ENCODE data around the gene PPP2R2B. TPM values are rescaled to one million over a fixed set of nuclear protein-coding genes. Genes with fewer than 3 reads are reported as not detected.

The PPP2R2B gene
- total RNA-seq, 1 experiment from 2014 or later: not detected

GRCh38 chr5:146758076-146758475, 120.5 kb downstream of the PPP2R2B start:
- H3K36me3 ChIP-seq (ENCODE audit: insufficient read depth, low read length, poor library complexity, severe bottlenecking): no peaks in the 10 kb centered on the region
- no peaks in the 10 kb centered on the region for H3K9me3 ChIP-seq (ENCODE audit: low read depth, low read length, poor library complexity, severe bottlenecking)
- no peak overlapping the region for H3K27ac ChIP-seq (ENCODE audit: low read depth, low read length, poor library complexity, severe bottlenecking)
- ChIA-PET POLR2A (ENCODE audit: low non-redundant PET) (no interaction called here), CTCF (no interaction called here)
- H3K4me3 ChIP-seq (ENCODE audit: low read depth, low read length, poor library complexity, severe bottlenecking): no peak overlapping the region
- DNase-seq (ENCODE audit: low spot score): no peak
- TF ChIP-seq CTCF (conservative IDR thresholded peaks at IDR 0.05; ENCODE audit: low read depth, low read length) (no peak), EZH2 (IDR thresholded peaks at IDR 0.05; ENCODE audit: borderline replicate concordance, low read depth, low read length, poor library complexity, severe bottlenecking) (no peak)
- no peaks in the 10 kb centered on the region for H3K4me1 ChIP-seq (ENCODE audit: insufficient read depth, low read length, poor library complexity, severe bottlenecking)
- BruUV-seq (replicated peaks): no TSS peak
- H3K27me3 ChIP-seq (replicated peaks; ENCODE audit: insufficient read depth, low read depth, low read length, poor library complexity): peaks cover 56% of the 10 kb centered on the region
- intact Hi-C loops (cut with micrococcal nuclease; ENCODE audit: unreplicated experiment): no loop called here

GRCh38 chr5:146756546-146756945, 122.0 kb downstream of the PPP2R2B start:
- Histone ChIP-seq H3K9me3 (ENCODE audit: low read depth, low read length, poor library complexity, severe bottlenecking) (no peaks in the 10 kb centered on the region), H3K36me3 (ENCODE audit: insufficient read depth, low read length, poor library complexity, severe bottlenecking) (no peaks in the 10 kb centered on the region), H3K4me1 (ENCODE audit: insufficient read depth, low read length, poor library complexity, severe bottlenecking) (no peaks in the 10 kb centered on the region), H3K4me3 (ENCODE audit: low read depth, low read length, poor library complexity, severe bottlenecking) (no peak overlapping the region), H3K27ac (ENCODE audit: low read depth, low read length, poor library complexity, severe bottlenecking) (no peak overlapping the region), H3K27me3 (replicated peaks; ENCODE audit: insufficient read depth, low read depth, low read length, poor library complexity) (peaks cover 53% of the 10 kb centered on the region)
- BruUV-seq (replicated peaks): no TSS peak
- TF ChIP-seq CTCF (conservative IDR thresholded peaks at IDR 0.05; ENCODE audit: low read depth, low read length) (no peak), EZH2 (IDR thresholded peaks at IDR 0.05; ENCODE audit: borderline replicate concordance, low read depth, low read length, poor library complexity, severe bottlenecking) (no peak)
- ChIA-PET CTCF (no interaction called here), POLR2A (ENCODE audit: low non-redundant PET) (no interaction called here)
- DNase-seq (ENCODE audit: low spot score): no peak
- intact Hi-C loops (cut with micrococcal nuclease; ENCODE audit: unreplicated experiment): no loop called here

- intact Hi-C loops (cut with micrococcal nuclease; ENCODE audit: unreplicated experiment): no loop called here
- BruUV-seq (replicated peaks): no TSS peak
- H3K9me3 ChIP-seq (ENCODE audit: low read depth, low read length, poor library complexity, severe bottlenecking): no peaks in the 10 kb centered on the region
- peaks cover 53% of the 10 kb centered on the region for H3K27me3 ChIP-seq (replicated peaks; ENCODE audit: insufficient read depth, low read depth, low read length, poor library complexity)
- CTCF ChIA-PET: no interaction called here
- no peak for DNase-seq (ENCODE audit: low spot score)
- POLR2A ChIA-PET (ENCODE audit: low non-redundant PET): no interaction called here
- TF ChIP-seq CTCF (conservative IDR thresholded peaks at IDR 0.05; ENCODE audit: low read depth, low read length) (no peak), EZH2 (IDR thresholded peaks at IDR 0.05; ENCODE audit: borderline replicate concordance, low read depth, low read length, poor library complexity, severe bottlenecking) (no peak)
- no peak overlapping the region for H3K27ac ChIP-seq (ENCODE audit: low read depth, low read length, poor library complexity, severe bottlenecking)
- no peaks in the 10 kb centered on the region for H3K4me1 ChIP-seq (ENCODE audit: insufficient read depth, low read length, poor library complexity, severe bottlenecking)
- H3K4me3 ChIP-seq (ENCODE audit: low read depth, low read length, poor library complexity, severe bottlenecking): no peak overlapping the region
- no peaks in the 10 kb centered on the region for H3K36me3 ChIP-seq (ENCODE audit: insufficient read depth, low read length, poor library complexity, severe bottlenecking)
These were observed 122.8 kb downstream of the PPP2R2B start for GRCh38 chr5:146755793-146756192.
